Measurements from ENCODE around the gene FARS2. TPM values are rescaled to one million over a fixed set of nuclear protein-coding genes. Genes with fewer than 3 reads are reported as not detected.

Gene FARS2
- total and polyA plus RNA-seq, 2 experiments from 2014 or later, result 9.9 to 15.4 TPM

GRCh38 chr6:5305968-5306626 lies 44.8 kb downstream of the FARS2 start:
- WGBS (ENCODE audit: low lambda C conversion rate, missing lambda C conversion rate), result 32% methylated on average over 5 of the region's 5 CpGs
- Histone ChIP-seq H3K79me2 (peaks cover 21% of the 10 kb centered on the region), H3K27me3 (no peaks in the 10 kb centered on the region), H3K4me2 (peak overlapping the region; percentile 26), H4K20me1 (ENCODE audit: insufficient read depth, poor library complexity, severe bottlenecking) (no peaks in the 10 kb centered on the region), H3K4me1 (ENCODE audit: insufficient read depth) (peaks cover 12% of the 10 kb centered on the region), H3K4me3 (no peak overlapping the region), H3K27ac (peak overlapping the region; percentile 11), H2AFZ (no peak overlapping the region), H3K36me3 (replicated peaks; ENCODE audit: insufficient read depth, low read depth) (no peaks in the 10 kb centered on the region), H3K9me2 (replicated peaks; ENCODE audit: insufficient read depth) (no peaks in the 10 kb centered on the region), H3K9me3 (ENCODE audit: low read depth) (no peaks in the 10 kb centered on the region)
- no peak for TF ChIP-seq EZH2phosphoT487 (IDR thresholded peaks at IDR 0.05; ENCODE audit: low read depth, severe bottlenecking, unreplicated experiment)
- TF ChIP-seq CTCF (IDR thresholded peaks at IDR 0.05; ENCODE audit: poor library complexity), result no peak
- TF ChIP-seq EZH2 (IDR thresholded peaks at IDR 0.05; ENCODE audit: borderline replicate concordance), result no peak
- DNase-seq (ENCODE audit: low spot score), result peak; percentile 12

GRCh38 chr6:5307058-5307457 lies 45.7 kb downstream of the FARS2 start:
- H4K20me1 ChIP-seq (ENCODE audit: insufficient read depth, poor library complexity, severe bottlenecking), result no peaks in the 10 kb centered on the region
- H3K36me3 ChIP-seq (replicated peaks; ENCODE audit: insufficient read depth, low read depth), result no peaks in the 10 kb centered on the region
- no peaks in the 10 kb centered on the region for H3K9me3 ChIP-seq (ENCODE audit: low read depth)
- H3K4me2 ChIP-seq, result no peak overlapping the region
- H3K9me2 ChIP-seq (replicated peaks; ENCODE audit: insufficient read depth), result no peaks in the 10 kb centered on the region
- TF ChIP-seq CTCF (IDR thresholded peaks at IDR 0.05; ENCODE audit: poor library complexity) (no peak), EZH2 (IDR thresholded peaks at IDR 0.05; ENCODE audit: borderline replicate concordance) (no peak), EZH2phosphoT487 (IDR thresholded peaks at IDR 0.05; ENCODE audit: low read depth, severe bottlenecking, unreplicated experiment) (no peak)
- H3K79me2 ChIP-seq, result peaks cover 21% of the 10 kb centered on the region
- no peak for DNase-seq (ENCODE audit: low spot score)
- H3K27me3 ChIP-seq, result no peaks in the 10 kb centered on the region
- no peak overlapping the region for H3K4me3 ChIP-seq
- peaks cover 12% of the 10 kb centered on the region for H3K4me1 ChIP-seq (ENCODE audit: insufficient read depth)
- H3K27ac ChIP-seq, result no peak overlapping the region
- H2AFZ ChIP-seq, result no peak overlapping the region

GRCh38 chr6:5308066-5308465 lies 46.8 kb downstream of the FARS2 start:
- Histone ChIP-seq H2AFZ (no peak overlapping the region), H3K79me2 (peaks cover 21% of the 10 kb centered on the region), H3K4me1 (ENCODE audit: insufficient read depth) (peaks cover 12% of the 10 kb centered on the region), H3K36me3 (replicated peaks; ENCODE audit: insufficient read depth, low read depth) (no peaks in the 10 kb centered on the region), H3K4me3 (no peak overlapping the region), H4K20me1 (ENCODE audit: insufficient read depth, poor library complexity, severe bottlenecking) (no peaks in the 10 kb centered on the region), H3K27me3 (no peaks in the 10 kb centered on the region), H3K9me3 (ENCODE audit: low read depth) (no peaks in the 10 kb centered on the region), H3K4me2 (no peak overlapping the region), H3K27ac (no peak overlapping the region), H3K9me2 (replicated peaks; ENCODE audit: insufficient read depth) (no peaks in the 10 kb centered on the region)
- 78% methylated on average over 4 of the region's 4 CpGs for WGBS (ENCODE audit: low lambda C conversion rate, missing lambda C conversion rate)
- no peak for DNase-seq (ENCODE audit: low spot score)
- no peak for TF ChIP-seq EZH2phosphoT487 (IDR thresholded peaks at IDR 0.05; ENCODE audit: low read depth, severe bottlenecking, unreplicated experiment)
- TF ChIP-seq EZH2 (IDR thresholded peaks at IDR 0.05; ENCODE audit: borderline replicate concordance), result no peak
- TF ChIP-seq CTCF (IDR thresholded peaks at IDR 0.05; ENCODE audit: poor library complexity), result no peak

Measured in hepatocyte (in vitro differentiated cells).